ENCODE measurements around the gene DACT1. TPM values are rescaled to one million over a fixed set of nuclear protein-coding genes. Genes with fewer than 3 reads are reported as not detected.
A peak's percentile ranks its signal among the peaks of the same experiment; 100 is the strongest.
"Not testable (repeated sequence)": the region's sequence is repeated elsewhere in the genome, so short reads cannot be mapped to it uniquely, and the experiment has no call there.

Gene DACT1
- 1 to 10 TPM; 3.9 to 4.9 (median 4.5) TPM for total RNA-seq (2021; fragmentation: NEBNext Ultra II Directional; extraction: Animal tissue kit (Norgen Biotek cat#: 25700))
- long read RNA-seq = 0 reads

- Mint-ChIP-seq H3K9me3 (no peaks in the 10 kb centered on the region), H3K4me3 (peak within 1 kb of the TSS; percentile 95), H3K4me1 (ENCODE audit: low read depth) (peaks cover 52% of the 10 kb centered on the region), H3K27ac (peak within 1 kb of the TSS; percentile 86), H3K27me3 (ENCODE audit: insufficient read depth) (peaks cover 5% of the 10 kb centered on the region; the same call in 1 of the 2 replicates), H3K36me3 (ENCODE audit: low read depth) (peaks cover 5% of the 10 kb centered on the region; the same call in 1 of the 2 replicates)
- peak; percentile 51 for DNase-seq
- no peak; the same call in 1 of the 2 replicates for TF ChIP-seq CTCF (IDR thresholded peaks at IDR 0.05)
Observed at GRCh38 chr14:58637391-58638230, at the start of gene DACT1. Gene DACT1, plus strand, starts transcription at chr14:58637962. Its CDS starts 241 bp downstream, at chr14:58638203.

GRCh38 chr14:58588321-58588720 lies 49.4 kb upstream of the DACT1 start:
- Mint-ChIP-seq H3K4me1 (ENCODE audit: low read depth) (peaks cover 31% of the 10 kb centered on the region), H3K27me3 (ENCODE audit: insufficient read depth) (peaks cover 17% of the 10 kb centered on the region)
- H3K9me3 Mint-ChIP-seq; H3K27ac Mint-ChIP-seq; DNase-seq; H3K4me3 Mint-ChIP-seq; H3K36me3 Mint-ChIP-seq (ENCODE audit: low read depth): not testable (repeated sequence)

- Mint-ChIP-seq H3K4me1 (ENCODE audit: low read depth) (no peaks in the 10 kb centered on the region), H3K36me3 (ENCODE audit: low read depth) (no peaks in the 10 kb centered on the region), H3K4me3 (no peak overlapping the region), H3K27ac (no peak overlapping the region), H3K9me3 (no peaks in the 10 kb centered on the region), H3K27me3 (ENCODE audit: insufficient read depth) (peaks cover 26% of the 10 kb centered on the region)
- no peak for DNase-seq
- TF ChIP-seq CTCF (IDR thresholded peaks at IDR 0.05) = no peak
Observed at GRCh38 chr14:58593977-58594376, 43.8 kb upstream of the DACT1 start.

- no peak overlapping the region for H3K27ac Mint-ChIP-seq
- no peak for DNase-seq
- peaks cover 19% of the 10 kb centered on the region for H3K27me3 Mint-ChIP-seq (ENCODE audit: insufficient read depth)
- H3K9me3 Mint-ChIP-seq = no peaks in the 10 kb centered on the region
- no peaks in the 10 kb centered on the region for H3K4me1 Mint-ChIP-seq (ENCODE audit: low read depth)
- no peak overlapping the region for H3K4me3 Mint-ChIP-seq
- no peak for TF ChIP-seq CTCF (IDR thresholded peaks at IDR 0.05)
- H3K36me3 Mint-ChIP-seq (ENCODE audit: low read depth) = no peaks in the 10 kb centered on the region
Observed at GRCh38 chr14:58597041-58597440, 40.7 kb upstream of the DACT1 start.

GRCh38 chr14:58598028-58598803 lies 39.5 kb upstream of the DACT1 start:
- DNase-seq = no peak
- Mint-ChIP-seq H3K4me3 (no peak overlapping the region), H3K9me3 (no peaks in the 10 kb centered on the region)

More at GRCh38 chr14:58598028-58598803, 39.5 kb upstream of the DACT1 start:
- Mint-ChIP-seq H3K27ac (no peak overlapping the region), H3K27me3 (ENCODE audit: insufficient read depth) (peaks cover 20% of the 10 kb centered on the region), H3K4me1 (ENCODE audit: low read depth) (no peaks in the 10 kb centered on the region), H3K36me3 (ENCODE audit: low read depth) (no peaks in the 10 kb centered on the region)
- TF ChIP-seq CTCF (IDR thresholded peaks at IDR 0.05) = no peak

Measured in HFFc6 (cell line).